HepG2 (cell line): ENCODE data around the gene PSPH. TPM values are rescaled to one million over a fixed set of nuclear protein-coding genes. Genes with fewer than 3 reads are reported as not detected.

Experiments
- BRCA1 ChIP-seq: sonication (generic); formaldehyde crosslinking; IDR thresholded peaks from 2 replicates; pipeline ENCODE4 v1.4.0; 2020; ENCODE audit warnings: missing genetic modification reagents
- CENPT ChIP-seq: sonication (generic); formaldehyde crosslinking; IDR thresholded peaks from 2 replicates; pipeline ENCODE4 v1.8.0; 2022; ENCODE audit warnings: low read depth, mild to moderate bottlenecking, moderate library complexity, missing genetic modification reagents
- HOXA3 ChIP-seq: sonication (generic); formaldehyde crosslinking; IDR thresholded peaks from 2 replicates; pipeline ENCODE4 v1.5.0; 2020; ENCODE audit warnings: missing genetic modification reagents
- JDP2 ChIP-seq: sonication (generic); formaldehyde crosslinking; IDR thresholded peaks from 2 replicates; pipeline ENCODE4 v1.8.1; 2022; ENCODE audit warnings: missing genetic modification reagents, borderline replicate concordance
- KAT8 ChIP-seq: IDR thresholded peaks from 2 replicates; pipeline ENCODE4 v1.6.1; 2016; ENCODE audit warnings: missing genetic modification reagents, missing compliant biosample characterization
- KLF13 ChIP-seq: sonication (generic); formaldehyde crosslinking; IDR thresholded peaks from 2 replicates; pipeline ENCODE4 v1.4.0; 2020; ENCODE audit warnings: mild to moderate bottlenecking, missing genetic modification reagents
- KLF6 ChIP-seq: IDR thresholded peaks from 2 replicates; pipeline ENCODE4 v1.8.0; 2016; ENCODE audit warnings: missing biosample characterization, missing genetic modification reagents
- MAFF ChIP-seq: IDR thresholded peaks from 2 replicates; pipeline ENCODE4 v1.6.1; 2011; ENCODE audit warnings: low read depth, low read length, improper control_type of control experiment
- NR2F1 ChIP-seq, 2 experiments: fragments of 450-650 bp in 1 of 2; formaldehyde crosslinking in 1 of 2; IDR thresholded peaks; 2 replicates each; pipeline versions ENCODE4 v1.5.0 to v1.6.1; 2016 to 2020; ENCODE audit warnings: mild to moderate bottlenecking in 1 of 2, missing compliant biosample characterization in 1 of 2, missing genetic modification reagents in 1 of 2, moderate library complexity in 1 of 2
- PBX2 ChIP-seq: IDR thresholded peaks from 2 replicates; pipeline ENCODE4 v1.6.1; 2016; ENCODE audit warnings: control low read depth
- PHB2 ChIP-seq: fragments of 450-650 bp; IDR thresholded peaks from 2 replicates; pipeline ENCODE4 v1.6.1; 2018; ENCODE audit not compliant: partially characterized antibody
- RXRB ChIP-seq: IDR thresholded peaks from 2 replicates; pipeline ENCODE4 v1.6.1; 2016; ENCODE audit warnings: borderline replicate concordance, missing genetic modification reagents, missing compliant biosample characterization
- SETDB1 ChIP-seq: sonication (generic); formaldehyde crosslinking; IDR thresholded peaks from 2 replicates; pipeline ENCODE4 v1.5.1; 2020; ENCODE audit warnings: missing genetic modification reagents, mild to moderate bottlenecking, borderline replicate concordance
- ZBTB44 ChIP-seq: sonication (generic); formaldehyde crosslinking; IDR thresholded peaks from 2 replicates; pipeline ENCODE4 v1.4.0; 2020; ENCODE audit warnings: missing genetic modification reagents
- ZBTB46 ChIP-seq: sonication (generic); formaldehyde crosslinking; IDR thresholded peaks from 2 replicates; pipeline ENCODE4 v1.4.0; 2020; ENCODE audit warnings: mild to moderate bottlenecking, missing genetic modification reagents, borderline replicate concordance
- ZFP1 ChIP-seq: IDR thresholded peaks from 2 replicates; pipeline ENCODE4 v1.6.1; 2016
- ZNF383 ChIP-seq: sonication (generic); formaldehyde crosslinking; IDR thresholded peaks from 2 replicates; pipeline ENCODE4 v1.4.0; 2020; ENCODE audit warnings: missing genetic modification reagents, mild to moderate bottlenecking, borderline replicate concordance
- ZNF430 ChIP-seq: sonication (generic); formaldehyde crosslinking; IDR thresholded peaks from 2 replicates; pipeline ENCODE4 v1.9.0; 2021; ENCODE audit warnings: mild to moderate bottlenecking, missing genetic modification reagents
- ZNF431 ChIP-seq: sonication (generic); formaldehyde crosslinking; IDR thresholded peaks from 2 replicates; pipeline ENCODE4 v1.9.0; 2022; ENCODE audit warnings: missing genetic modification reagents, low read depth, mild to moderate bottlenecking, borderline replicate concordance
- ZNF44 ChIP-seq: sonication (generic); formaldehyde crosslinking; IDR thresholded peaks from 2 replicates; pipeline ENCODE4 v1.5.1; 2020; ENCODE audit warnings: mild to moderate bottlenecking, missing genetic modification reagents
- ZNF441 ChIP-seq: sonication (generic); formaldehyde crosslinking; IDR thresholded peaks from 2 replicates; pipeline ENCODE4 v1.7.0; 2021; ENCODE audit warnings: missing genetic modification reagents, borderline replicate concordance
- ZNF780A ChIP-seq: sonication (generic); formaldehyde crosslinking; IDR thresholded peaks from 2 replicates; pipeline ENCODE4 v1.8.0; 2022; ENCODE audit warnings: mild to moderate bottlenecking, missing genetic modification reagents, moderate library complexity
- ZNF839 ChIP-seq: sonication (generic); formaldehyde crosslinking; IDR thresholded peaks from 2 replicates; pipeline ENCODE4 v1.4.0; 2020; ENCODE audit warnings: missing genetic modification reagents, mild to moderate bottlenecking, borderline replicate concordance
- polyA plus RNA-seq, 8 experiments: library from polyadenylated mRNA; depleted of rRNA in 3 of 8; stranded (reverse) in 7 of 8; unstranded in 1 of 8; fragments of >200 nt; fragmentation: Illumina TruSeq in 4 of 8; extraction: Trizol in 4 of 8; gene quantifications; 2 replicates each; pipeline versions ENCODE4 v1.2.1 to v1.2.3, GENCODE V29; 2011 to 2016; ENCODE audit warnings: low read depth in 4 of 8, missing spikeins in 1 of 8, mixed read lengths in 1 of 8; ENCODE audit not compliant: insufficient read depth in 1 of 8
- total RNA-seq, 5 experiments: library from RNA; depleted of rRNA; stranded (reverse); fragments of >200 nt; fragmentation: Illumina TruSeq; extraction: Trizol; gene quantifications; 2 replicates each; pipeline ENCODE4 v1.2.3, GENCODE V29; 2016; ENCODE audit warnings: low read depth in 1 of 5
- TF ChIP-seq, protein P1 (sequence below): sonication (generic); formaldehyde crosslinking; IDR thresholded peaks from 2 replicates; pipeline ENCODE4 v1.8.1; 2023; ENCODE audit warnings: missing genetic modification reagents, inconsistent platforms, borderline replicate concordance

Gene PSPH
- total and polyA plus RNA-seq, 2 of the 13 experiments (the other 11 are each of a cell fraction or from before 2014, with no cell fraction given), result 85.5 to 124 TPM

DNA sequence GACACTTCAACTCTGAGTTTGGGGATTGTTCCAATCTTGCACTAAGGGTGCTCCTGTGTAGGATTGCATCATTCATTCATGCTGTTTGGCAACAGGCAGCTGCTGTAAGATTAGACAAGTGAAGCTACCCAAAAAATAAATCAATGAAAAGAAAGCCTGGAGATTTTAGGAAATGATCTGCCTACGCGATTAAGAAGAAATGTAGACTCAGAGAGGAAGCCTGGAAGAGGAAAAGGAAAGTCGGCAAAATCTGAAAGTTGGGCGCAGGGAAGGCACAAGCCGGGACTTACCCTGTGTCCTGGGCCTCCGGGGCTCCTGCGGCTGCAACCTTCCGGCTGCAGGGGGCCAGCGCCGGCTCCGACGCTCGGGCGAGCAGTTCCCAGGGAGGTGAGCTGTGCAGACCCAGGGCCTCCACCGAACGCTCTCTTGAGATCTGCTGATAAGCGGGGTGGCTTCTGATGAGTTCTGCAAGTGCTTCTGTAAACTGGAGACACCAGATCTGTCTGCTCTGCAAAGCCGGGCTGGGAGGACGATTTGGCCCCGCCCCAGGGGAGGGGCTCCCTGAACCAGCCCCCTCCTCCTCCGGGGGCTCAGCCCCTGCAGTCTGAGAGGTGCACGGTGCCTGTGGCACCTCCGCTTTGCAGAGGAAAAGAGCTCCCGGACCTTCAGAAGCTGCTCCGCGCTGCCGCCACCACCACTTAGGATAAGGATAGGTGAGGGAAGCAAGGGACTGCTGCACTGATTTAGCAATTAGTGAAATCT, 17.4 kb downstream of the PSPH start (continued):
- TF ChIP-seq ZBTB46, result no peak
- no peak for TF ChIP-seq ZNF441 (CRISPR knock-in tag)
- no peak for TF ChIP-seq BRCA1
- TF ChIP-seq SETDB1, result no peak
- peak; percentile 60 for TF ChIP-seq KAT8
- TF ChIP-seq ZNF839, result no peak
- TF ChIP-seq PBX2 (CRISPR knock-in tag), result no peak
- no peak for TF ChIP-seq NR2F1 (CRISPR knock-in tag; IDR thresholded peaks at IDR 0.05)
- peak; percentile 39; the same call in 1 of the 2 replicates for TF ChIP-seq MAFF
- TF ChIP-seq ZNF430, result no peak; the same call in 1 of the 2 replicates
- no peak for TF ChIP-seq ZNF431 (CRISPR knock-in tag)
- no peak; the same call in 1 of the 2 replicates for TF ChIP-seq HOXA3
- no peak for TF ChIP-seq ZBTB44 (CRISPR knock-in tag)
- TF ChIP-seq ZNF44 (CRISPR knock-in tag), result no peak; the same call in 1 of the 2 replicates
- TF ChIP-seq ZFP1 (CRISPR knock-in tag), result no peak
- no peak for TF ChIP-seq CENPT (CRISPR knock-in tag)
- no peak for TF ChIP-seq KLF13 (CRISPR knock-in tag)
- no peak for TF ChIP-seq ZNF780A (CRISPR knock-in tag)
- no peak for TF ChIP-seq PHB2
- peak; percentile 48; the same call in 1 of the 2 replicates for TF ChIP-seq RXRB (CRISPR knock-in tag)
- TF ChIP-seq ZNF383 (CRISPR knock-in tag), result no peak
- TF ChIP-seq, protein P1, sequence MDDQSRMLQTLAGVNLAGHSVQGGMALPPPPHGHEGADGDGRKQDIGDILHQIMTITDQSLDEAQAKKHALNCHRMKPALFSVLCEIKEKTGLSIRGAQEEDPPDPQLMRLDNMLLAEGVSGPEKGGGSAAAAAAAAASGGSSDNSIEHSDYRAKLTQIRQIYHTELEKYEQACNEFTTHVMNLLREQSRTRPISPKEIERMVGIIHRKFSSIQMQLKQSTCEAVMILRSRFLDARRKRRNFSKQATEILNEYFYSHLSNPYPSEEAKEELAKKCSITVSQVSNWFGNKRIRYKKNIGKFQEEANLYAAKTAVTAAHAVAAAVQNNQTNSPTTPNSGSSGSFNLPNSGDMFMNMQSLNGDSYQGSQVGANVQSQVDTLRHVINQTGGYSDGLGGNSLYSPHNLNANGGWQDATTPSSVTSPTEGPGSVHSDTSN (CRISPR knock-in tag), result no peak
- no peak for TF ChIP-seq KLF6 (CRISPR knock-in tag)
- no peak for TF ChIP-seq JDP2 (CRISPR knock-in tag)
